Medulla oblongata (tissue), 1 donor: ENCODE results near the gene RAB1B.

Source experiments
- DNase-seq: peaks from one replicate; pipeline ENCODE4 v3.0.0-alpha.2; 2015; ENCODE audit errors: extremely low spot score

The RAB1B gene

DNA sequence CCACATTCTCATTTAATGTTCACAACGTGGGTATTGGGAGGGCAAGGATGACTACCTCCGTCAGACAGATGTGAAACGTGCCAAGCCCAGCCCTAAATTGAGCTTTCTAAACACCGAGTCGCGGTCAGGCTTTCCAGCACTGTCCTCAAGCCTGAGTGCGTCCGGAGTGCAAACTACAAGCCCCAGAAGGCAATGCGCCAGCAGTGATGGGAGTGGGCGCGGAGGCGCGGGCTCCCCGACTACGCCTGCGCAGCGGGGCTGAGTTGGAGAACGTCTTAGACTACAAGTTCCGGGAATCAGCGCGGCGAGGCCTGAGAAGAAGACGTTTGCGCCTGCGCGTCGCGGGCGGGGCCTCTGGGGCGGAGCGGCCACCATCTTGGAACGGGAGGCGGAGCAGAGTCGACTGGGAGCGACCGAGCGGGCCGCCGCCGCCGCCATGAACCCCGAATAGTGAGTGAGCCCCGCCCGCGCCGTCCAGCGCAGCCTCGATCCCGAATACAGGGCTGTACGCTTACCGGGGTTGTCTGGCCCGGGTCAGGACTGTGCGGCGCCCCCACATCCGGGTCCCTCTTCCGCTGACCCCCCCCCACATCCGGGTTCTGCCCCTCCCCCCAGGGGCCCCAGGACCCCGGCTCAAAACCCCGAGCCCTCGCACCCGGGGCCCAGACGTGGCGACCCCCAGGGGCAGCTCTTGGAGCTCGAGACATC is at the start of gene RAB1B:
Gene RAB1B, plus strand, starts transcription at position 396 of the 708 bp plus-strand sequence. Its CDS starts 41 bp downstream, at position 437.
- peak; percentile 100 for DNase-seq

DNA sequence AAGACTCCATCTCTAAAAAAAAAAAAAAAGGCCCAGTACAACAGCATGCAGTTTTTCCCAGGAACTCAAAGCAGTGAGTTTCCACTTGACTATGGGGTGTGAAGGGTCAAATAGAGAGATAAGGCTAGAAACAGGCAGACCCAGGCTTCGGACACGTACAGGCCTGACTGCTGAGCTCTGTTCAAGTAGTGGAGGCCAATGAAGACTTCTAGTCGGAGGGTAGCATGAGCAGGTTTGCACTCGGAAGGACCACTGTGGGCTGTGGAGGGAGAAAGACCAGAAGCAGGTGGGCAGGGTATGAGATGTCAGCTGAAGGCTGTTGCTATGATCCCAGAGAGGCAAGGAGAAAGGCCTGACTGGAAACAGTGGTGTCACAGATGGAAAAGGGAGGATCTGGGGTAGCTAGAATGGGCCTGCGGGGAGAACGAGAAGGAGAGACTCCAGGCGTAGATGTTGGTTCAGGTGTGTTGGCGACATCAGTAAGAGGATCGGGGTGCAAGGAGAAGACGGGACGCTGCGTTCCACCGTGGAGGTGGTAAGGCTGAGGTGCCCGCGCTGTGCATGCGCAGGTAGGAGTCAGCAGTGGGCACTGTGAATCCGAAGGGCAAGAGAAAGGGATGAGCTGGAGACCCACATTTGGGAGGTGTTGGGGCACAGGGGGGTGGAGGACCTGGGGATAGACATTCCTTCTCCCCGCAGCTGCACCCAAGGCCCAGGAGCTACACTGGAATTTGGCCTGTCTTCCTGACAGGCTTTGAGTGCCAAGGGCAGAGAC is 49.4 kb upstream of the RAB1B start:
- no peak for DNase-seq

GRCh38 chr11:66219846-66220565 is 48.4 kb upstream of the RAB1B start:
- no peak for DNase-seq

GRCh38 chr11:66220566-66220935 is 47.9 kb upstream of the RAB1B start:
- no peak for DNase-seq

DNA sequence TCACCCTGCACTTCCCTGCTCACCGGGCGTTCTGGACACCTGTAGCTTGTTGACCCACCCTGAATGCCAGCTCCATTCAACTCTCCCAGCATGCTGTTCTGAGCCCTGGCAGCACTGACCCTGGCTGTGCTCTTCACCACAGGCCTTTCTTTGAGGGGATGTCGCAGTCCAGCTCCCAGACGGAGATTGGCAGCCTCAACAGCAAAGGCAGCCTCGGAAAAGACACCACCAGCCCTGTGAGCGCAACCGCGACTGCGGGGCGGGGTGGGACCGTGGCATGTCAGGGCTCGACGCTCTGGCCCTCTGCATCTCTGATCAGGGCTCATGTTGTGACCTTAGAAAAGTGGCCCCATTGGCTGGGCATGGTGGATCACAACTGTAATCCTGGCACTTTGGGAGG is 47.4 kb upstream of the RAB1B start:
- DNase-seq = no peak

DNA sequence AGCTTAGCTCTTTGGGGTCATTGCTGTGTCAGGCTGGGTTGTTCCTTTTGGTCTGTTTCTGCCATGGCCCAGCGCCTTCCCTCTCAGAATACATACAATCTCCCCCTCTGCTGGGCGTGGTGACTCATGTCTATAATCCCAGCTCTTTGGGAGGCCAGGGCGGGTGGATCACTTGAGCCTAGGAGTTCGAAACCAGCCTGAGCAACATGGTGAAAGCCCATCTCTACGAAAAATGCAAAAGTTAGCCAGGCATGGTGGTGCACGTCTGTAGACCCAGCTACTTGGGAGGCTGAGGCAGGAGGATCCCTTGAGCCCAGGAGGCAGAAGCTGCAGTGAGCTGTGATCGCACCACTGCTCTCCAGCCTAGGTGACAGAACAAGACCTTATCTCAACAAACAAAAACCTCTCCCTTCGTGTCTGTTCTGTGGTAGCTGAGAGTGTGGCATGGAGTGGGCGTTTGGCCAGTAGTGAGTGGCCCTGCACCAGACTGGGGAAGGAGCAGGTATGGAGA is 46.7 kb upstream of the RAB1B start:
- no peak for DNase-seq

GRCh38 chr11:66222358-66223149 is 45.9 kb upstream of the RAB1B start:
- DNase-seq = peak; percentile 95

DNA sequence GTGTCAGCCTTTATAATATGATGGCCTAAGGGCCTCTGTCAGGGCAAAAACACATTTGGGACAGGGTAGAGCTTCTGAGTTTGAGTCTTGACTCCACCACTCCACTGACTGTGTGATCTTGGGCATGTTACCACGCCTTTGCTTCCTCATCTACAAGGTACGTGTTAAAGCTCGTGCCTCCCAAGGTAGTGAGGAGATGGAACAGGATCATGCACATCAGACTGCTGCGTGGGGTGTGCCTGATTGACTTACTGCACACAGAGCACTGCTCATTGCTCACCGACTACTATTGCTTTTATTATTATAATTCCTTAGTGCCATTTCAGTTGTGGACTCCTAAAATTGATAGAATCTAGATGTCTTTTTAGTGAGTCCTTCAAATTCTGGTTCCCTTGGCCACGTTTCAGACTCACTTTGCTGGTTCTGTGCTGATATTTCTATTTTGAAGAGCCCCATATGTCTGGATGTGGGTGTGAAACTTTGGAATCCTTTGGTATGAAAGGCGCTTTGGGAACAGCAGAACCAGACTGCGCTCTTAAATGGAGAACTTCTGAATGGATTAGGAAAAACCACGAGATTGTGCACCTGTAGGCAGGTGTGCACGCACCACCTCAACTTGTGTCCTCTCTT is 44.1 kb upstream of the RAB1B start:
- DNase-seq = no peak

DNA sequence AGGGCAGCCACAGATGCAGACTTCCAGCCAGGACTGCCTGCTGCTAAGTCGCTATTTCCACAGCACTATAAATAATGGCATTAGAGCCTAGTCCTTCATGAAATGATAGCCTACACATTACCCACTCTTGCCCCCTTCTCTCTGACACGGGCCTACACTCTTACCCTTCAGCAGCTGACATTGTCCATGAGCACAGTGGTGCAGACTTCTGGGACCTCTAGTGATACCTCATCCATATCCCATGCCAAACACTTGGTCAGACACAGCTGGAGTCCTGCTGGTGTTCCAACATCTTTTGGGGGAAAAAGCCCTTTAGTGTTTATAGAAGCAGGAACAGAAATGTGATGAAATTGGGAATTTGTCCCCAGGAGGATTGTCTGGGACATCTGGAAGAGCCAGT is 43.4 kb upstream of the RAB1B start:
- no peak for DNase-seq

DNA sequence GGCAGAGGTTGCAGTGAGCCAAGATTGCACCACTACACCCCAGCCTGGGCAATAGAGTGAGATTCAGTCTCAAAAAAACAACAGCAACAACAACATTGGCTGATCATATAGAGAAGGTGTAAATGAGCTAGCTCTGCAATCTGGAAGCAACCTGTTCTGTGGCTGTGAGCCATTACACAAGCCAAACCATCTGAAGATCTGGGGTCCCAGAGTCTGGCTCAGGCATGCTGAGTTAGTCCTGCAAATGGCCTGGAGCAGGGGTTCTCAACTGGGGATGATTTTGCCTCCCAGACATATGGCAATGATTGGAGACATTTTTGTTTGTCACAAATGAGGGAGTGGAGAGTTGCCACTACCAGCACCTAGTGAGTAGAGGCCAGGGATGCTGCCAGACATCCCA is 42.3 kb upstream of the RAB1B start:
- no peak for DNase-seq

DNA sequence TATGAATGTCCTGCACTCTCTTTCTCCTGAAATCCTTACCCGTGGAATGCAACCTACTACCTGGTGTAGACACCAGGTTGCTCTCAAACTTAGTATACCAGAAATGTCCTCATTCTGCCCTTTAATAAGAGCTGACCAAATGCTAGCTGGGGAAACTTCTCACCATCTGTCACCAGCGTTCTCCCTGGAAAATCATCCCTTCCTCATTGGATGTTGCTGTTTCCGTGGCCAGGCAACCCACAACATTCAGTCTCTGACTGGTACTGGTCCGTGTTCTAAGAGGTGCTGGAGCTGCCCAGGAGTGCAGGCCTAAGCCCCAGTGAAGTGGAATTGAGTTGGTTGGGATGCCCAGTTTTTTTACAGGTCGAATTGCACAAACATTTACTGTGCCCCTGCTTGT is 40.7 kb upstream of the RAB1B start:
- DNase-seq = no peak

GRCh38 chr11:66228521-66228920 is 39.9 kb upstream of the RAB1B start:
- DNase-seq = no peak

DNA sequence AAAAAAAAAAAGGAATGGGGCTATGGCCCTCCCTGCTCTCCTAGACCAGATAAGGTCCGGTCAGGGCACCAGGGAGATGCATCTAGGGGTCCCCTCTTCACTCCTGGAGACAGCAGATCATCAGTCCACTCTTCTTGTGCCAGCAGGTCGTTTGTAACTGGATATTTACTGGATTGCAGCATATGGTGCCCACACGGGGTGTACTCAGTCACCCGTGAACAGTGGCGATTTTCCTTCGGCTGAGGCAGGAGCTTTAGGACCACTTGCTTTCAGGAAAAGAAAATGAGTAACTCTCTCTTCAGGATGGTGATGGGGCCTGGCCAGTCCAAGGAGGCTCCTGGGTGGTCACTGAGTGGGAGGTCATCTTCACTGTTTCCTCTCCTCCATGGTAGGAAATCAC is 38.3 kb upstream of the RAB1B start:
- DNase-seq = no peak

GRCh38 chr11:66230978-66231377 is 37.5 kb upstream of the RAB1B start:
- no peak for DNase-seq

GRCh38 chr11:66231561-66231960 is 36.9 kb upstream of the RAB1B start:
- DNase-seq = no peak

DNA sequence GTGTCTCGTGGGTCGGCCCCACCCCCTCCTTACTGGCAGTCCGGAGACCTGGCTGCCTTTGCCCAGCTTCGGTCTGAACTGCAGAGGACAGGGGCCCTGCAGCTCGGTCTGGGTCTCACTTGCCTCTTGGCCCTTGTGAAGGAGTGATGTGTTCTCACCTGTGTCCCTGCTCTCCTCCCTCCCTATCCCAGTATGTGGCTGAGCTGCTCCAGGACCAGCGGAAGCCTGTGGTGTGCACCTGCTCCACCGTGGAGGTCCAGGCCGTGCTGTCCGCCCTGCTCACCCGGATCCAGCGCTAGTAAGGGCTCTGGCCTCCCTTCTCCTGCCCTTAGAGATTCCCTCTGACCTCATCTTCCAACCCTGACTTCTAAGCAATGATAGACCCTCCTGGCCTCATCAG is 35.7 kb upstream of the RAB1B start:
- no peak for DNase-seq

DNA sequence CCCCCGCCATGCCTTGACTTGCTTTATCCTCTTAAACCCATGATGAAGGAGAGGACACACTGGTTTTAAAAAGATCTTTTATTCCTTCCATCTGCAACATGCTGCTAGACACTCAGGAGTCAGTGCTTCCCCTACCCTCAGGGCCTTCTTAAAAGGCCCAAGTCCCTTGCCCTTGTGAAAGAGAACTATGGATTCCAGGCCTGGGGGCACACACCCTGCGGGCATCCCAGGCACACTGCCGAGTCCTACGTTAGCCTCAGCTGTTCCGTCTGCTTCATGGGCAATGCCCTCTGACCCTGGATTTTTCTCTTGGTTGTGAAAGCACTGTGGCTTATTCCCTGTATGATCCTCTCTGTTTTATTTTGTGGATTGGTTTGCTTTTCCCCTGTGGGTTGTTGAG is 35.1 kb upstream of the RAB1B start:
- DNase-seq = no peak

DNA sequence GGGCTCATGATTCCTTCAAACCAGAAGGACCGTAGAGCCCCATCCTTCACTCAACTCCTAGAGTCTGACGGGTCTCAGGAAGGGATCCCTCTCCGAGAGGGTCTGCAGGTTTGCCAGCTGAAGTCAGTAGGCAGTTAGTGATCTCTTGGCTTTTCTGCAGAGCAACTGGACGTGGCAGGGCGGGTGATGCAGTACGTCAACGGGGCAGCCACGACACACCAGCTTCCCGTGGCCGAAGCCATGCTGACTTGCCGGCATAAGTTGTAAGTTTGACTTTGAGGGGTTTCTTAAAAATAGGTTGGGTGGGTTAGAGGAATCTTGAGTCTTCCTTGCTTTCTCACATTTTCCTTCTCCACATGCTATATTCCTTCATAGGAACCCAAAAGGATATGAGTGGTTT is 33.3 kb upstream of the RAB1B start:
- DNase-seq = no peak

GRCh38 chr11:66237867-66238266 is 30.6 kb upstream of the RAB1B start:
- DNase-seq = no peak

- DNase-seq = no peak
Observed at GRCh38 chr11:66238786-66239413, 29.5 kb upstream of the RAB1B start.

- no peak for DNase-seq
Observed at GRCh38 chr11:66239511-66239910, 28.9 kb upstream of the RAB1B start.
